SK-N-SH (cell line): ENCODE measurements around the gene UBE2E2. TPM values are rescaled to one million over a fixed set of nuclear protein-coding genes. Genes with fewer than 3 reads are reported as not detected.

Source experiments
- CTCF ChIA-PET: fragments of 300-600, 350-600 bp; formaldehyde crosslinking; extraction: SDS; loops from one replicate; lab custom pipeline; 2021; lab: Yijun Ruan, JAX
- POLR2A ChIA-PET: fragments of 350-600 bp; sonication (Branson Sonifier 250); formaldehyde crosslinking; extraction: SDS; loops from one replicate; lab custom pipeline; 2020; ENCODE audit warnings: antibody characterized with exemption, inconsistent platforms; lab: Yijun Ruan, JAX
- DNase-seq: peaks from one replicate; pipeline ENCODE4 v3.0.0; 2012
- H2AFZ ChIP-seq: fragments of 200-600 bp; sonication (generic); 2 replicates; pipeline ENCODE4 v1.8.1; 2016; ENCODE audit warnings: antibody characterized with exemption, mild to moderate bottlenecking, low read depth
- H3F3A ChIP-seq: fragments of 200-600 bp; sonication (generic); replicated peaks from 2 replicates; pipeline ENCODE3; 2016; ENCODE audit warnings: antibody characterized with exemption, mild to moderate bottlenecking; ENCODE audit not compliant: insufficient read depth
- H3K27ac ChIP-seq, 2 experiments: fragments of 200-500 bp in 1 of 2; fragments of 200-600 bp in 1 of 2; sonication (Bioruptor generic) in 1 of 2; sonication (generic), shearing (Covaris generic) in 1 of 2; 2 replicates each; pipeline versions ENCODE4 v1.5.1 to v1.6.1; 2014 to 2016; ENCODE audit warnings: low read depth in 2 of 2, inconsistent platforms in 1 of 2, low read length in 1 of 2, mild to moderate bottlenecking in 1 of 2, mixed read lengths in 1 of 2
- H3K27me3 ChIP-seq: fragments of 200-600 bp; sonication (generic), shearing (Covaris generic); 2 replicates; pipeline ENCODE4 v1.6.1; 2016; ENCODE audit warnings: mixed run types; ENCODE audit not compliant: insufficient read depth
- H3K36me3 ChIP-seq, 2 experiments: fragments of 200-500 bp in 1 of 2; fragments of 200-600 bp in 1 of 2; sonication (Bioruptor generic) in 1 of 2; sonication (generic) in 1 of 2; replicated peaks in 1 of 2; 2 replicates each; pipeline versions ENCODE3 to v1.5.1; 2014 to 2016; ENCODE audit warnings: low read length in 1 of 2, mild to moderate bottlenecking in 1 of 2; ENCODE audit not compliant: insufficient read depth in 2 of 2, control insufficient read depth in 1 of 2
- H3K4me1 ChIP-seq, 2 experiments: fragments of 200-500 bp in 1 of 2; fragments of 200-600 bp in 1 of 2; sonication (Bioruptor generic) in 1 of 2; sonication (generic), shearing (Covaris generic) in 1 of 2; 2 replicates each; pipeline versions ENCODE4 v1.5.1 to v1.6.1; 2014 to 2016; ENCODE audit warnings: low read depth in 1 of 2, low read length in 1 of 2, mixed run types in 1 of 2; ENCODE audit not compliant: insufficient read depth in 2 of 2, control insufficient read depth in 1 of 2
- H3K4me2 ChIP-seq: fragments of 200-600 bp; sonication (generic), shearing (Covaris generic); 2 replicates; pipeline ENCODE4 v1.6.1; 2017; ENCODE audit warnings: mixed run types
- H3K4me3 ChIP-seq, 2 experiments: fragments of 200-500 bp in 1 of 2; fragments of 200-600 bp in 1 of 2; sonication (Bioruptor generic) in 1 of 2; sonication (generic), shearing (Covaris generic) in 1 of 2; 2 replicates each; pipeline versions ENCODE4 v1.5.1 to v1.8.1; 2014 to 2016; ENCODE audit warnings: low read depth in 2 of 2, inconsistent platforms in 1 of 2, low read length in 1 of 2, mild to moderate bottlenecking in 1 of 2, mixed read lengths in 1 of 2, moderate library complexity in 1 of 2
- H3K79me2 ChIP-seq: fragments of 200-600 bp; sonication (generic); 2 replicates; pipeline ENCODE4 v1.8.1; 2017; ENCODE audit warnings: mild to moderate bottlenecking; ENCODE audit not compliant: insufficient read depth
- H3K9ac ChIP-seq: fragments of 200-600 bp; sonication (generic); 2 replicates; pipeline ENCODE4 v1.6.1; 2017; ENCODE audit warnings: mixed run types
- H3K9me2 ChIP-seq: fragments of 200-600 bp; sonication (generic); 2 replicates; pipeline ENCODE4 v1.6.1; 2017; ENCODE audit warnings: mixed run types
- H3K9me3 ChIP-seq: fragments of 200-600 bp; sonication (generic); 2 replicates; pipeline ENCODE4 v1.6.1; 2017; ENCODE audit warnings: mixed run types, mild to moderate bottlenecking, moderate library complexity
- H4K20me1 ChIP-seq: fragments of 200-600 bp; sonication (generic); 2 replicates; pipeline ENCODE4 v1.6.1; 2017; ENCODE audit warnings: mild to moderate bottlenecking, mixed run types; ENCODE audit not compliant: insufficient read depth
- FOXJ3 ChIP-seq: sonication (generic); formaldehyde crosslinking; IDR thresholded peaks from 2 replicates; pipeline ENCODE4 v1.5.1; 2020; ENCODE audit warnings: mild to moderate bottlenecking, missing genetic modification reagents
- GABPA ChIP-seq: IDR thresholded peaks from 2 replicates; pipeline ENCODE4 v1.4.0; 2012; ENCODE audit warnings: low read depth, mild to moderate bottlenecking
- GATA2 ChIP-seq: sonication (generic); formaldehyde crosslinking; IDR thresholded peaks from 2 replicates; pipeline ENCODE4 v1.5.0; 2020; ENCODE audit warnings: mild to moderate bottlenecking, missing genetic modification reagents
- NFIC ChIP-seq: IDR thresholded peaks from 2 replicates; pipeline ENCODE4 v1.4.0; 2012; ENCODE audit warnings: borderline replicate concordance
- NRF1 ChIP-seq: IDR thresholded peaks from 2 replicates; pipeline ENCODE4 v1.6.1; 2012; ENCODE audit warnings: low read depth, mild to moderate bottlenecking, low read length
- RAD21 ChIP-seq: IDR thresholded peaks from 2 replicates; pipeline ENCODE4 v1.6.1; 2012; ENCODE audit warnings: mild to moderate bottlenecking, low read length
- RCOR1 ChIP-seq: fragments of 150-350 bp; IDR thresholded peaks from 2 replicates; pipeline ENCODE4 v1.6.1; 2017; ENCODE audit warnings: antibody characterized with exemption, low read length
- SMC3 ChIP-seq: IDR thresholded peaks from 2 replicates; pipeline ENCODE4 v1.6.1; 2012; ENCODE audit warnings: low read depth, low read length, improper control_type of control experiment
- TCF12 ChIP-seq: IDR thresholded peaks from 2 replicates; pipeline ENCODE4 v1.4.0; 2012
- TEAD4 ChIP-seq: IDR thresholded peaks from 2 replicates; pipeline ENCODE4 v1.4.0; 2012; ENCODE audit warnings: mild to moderate bottlenecking, borderline replicate concordance; ENCODE audit not compliant: insufficient read depth
- YY1 ChIP-seq: IDR thresholded peaks from 2 replicates; pipeline ENCODE4 v1.4.0; 2012; ENCODE audit warnings: low read depth, mild to moderate bottlenecking
- WGBS: methylation state at CpG from one replicate; pipeline ENCODE4 v1.1.6; 2017; ENCODE audit warnings: low lambda C conversion rate; 5-methylcytosine and 5-hydroxymethylcytosine counted together
- polyA plus RNA-seq, 3 experiments: library from polyadenylated mRNA; depleted of rRNA; stranded (reverse); fragments of >200 nt; gene quantifications; 2 replicates each; pipeline ENCODE4 v1.2.3, GENCODE V29; 2012
- TF ChIP-seq, protein P1 (sequence below): fragments of 200-600 bp; sonication (generic); IDR thresholded peaks from 2 replicates; pipeline ENCODE4 v1.6.1; 2017; ENCODE audit warnings: antibody characterized with exemption, mild to moderate bottlenecking, moderate library complexity
- TF ChIP-seq, protein P2 (sequence below): IDR thresholded peaks from 2 replicates; pipeline ENCODE4; 2012
- TF ChIP-seq, protein P3 (sequence below): IDR thresholded peaks from 2 replicates; pipeline ENCODE4 v1.4.0; 2012; ENCODE audit warnings: low read depth
- TF ChIP-seq, protein P4 (sequence below): IDR thresholded peaks from 2 replicates; pipeline ENCODE4 v1.6.1; 2012; ENCODE audit warnings: mild to moderate bottlenecking, low read depth, low read length, moderate library complexity

Gene UBE2E2
- polyA plus RNA-seq, 1 of the 3 experiments (the other 2 are of a cell fraction): 46.4 TPM

DNA sequence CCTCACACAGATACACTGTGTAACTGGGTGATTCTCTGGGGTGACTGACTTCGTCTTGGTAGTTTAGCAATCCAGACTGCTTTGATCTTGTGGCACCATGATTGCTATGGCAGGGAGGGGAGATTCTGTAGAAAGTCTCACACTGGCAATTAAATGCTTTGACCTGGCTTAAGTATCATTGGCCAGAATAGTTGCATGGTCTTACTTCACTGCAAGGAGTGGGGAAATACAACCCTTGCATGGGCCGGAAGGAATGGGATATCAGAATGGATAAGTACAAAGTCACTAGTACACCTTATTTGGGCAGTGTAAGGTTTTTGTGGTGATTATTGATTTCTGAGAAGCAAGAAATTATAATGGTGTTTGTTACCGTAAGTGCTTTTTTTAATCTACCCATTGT lies 153.8 kb downstream of the UBE2E2 start:
- CTCF ChIA-PET: no interaction called here
- H2AFZ ChIP-seq: no peak overlapping the region
- H3K4me2 ChIP-seq: no peak overlapping the region
- no peaks in the 10 kb centered on the region for H4K20me1 ChIP-seq
- H3K79me2 ChIP-seq: no peaks in the 10 kb centered on the region
- H3F3A ChIP-seq: no peaks in the 10 kb centered on the region
- no peak for TF ChIP-seq YY1
- TF ChIP-seq RAD21: no peak
- no peak for TF ChIP-seq RCOR1
- TF ChIP-seq TCF12: no peak
- no peak for TF ChIP-seq FOXJ3 (CRISPR knock-in tag)
- no peak overlapping the region for H3K9ac ChIP-seq
- WGBS: 97% methylated on average over 3 of the region's 3 CpGs
- H3K27me3 ChIP-seq: no peaks in the 10 kb centered on the region
- POLR2A ChIA-PET: no interaction called here
- H3K4me1 ChIP-seq: no peaks in the 10 kb centered on the region
- no peak for DNase-seq
- H3K4me3 ChIP-seq: no peak overlapping the region
- H3K27ac ChIP-seq: no peak overlapping the region
- no peaks in the 10 kb centered on the region; the same call in 1 of the 2 replicates for H3K9me3 ChIP-seq
- no peaks in the 10 kb centered on the region for H3K36me3 ChIP-seq
- no peaks in the 10 kb centered on the region for H3K9me2 ChIP-seq

DNA sequence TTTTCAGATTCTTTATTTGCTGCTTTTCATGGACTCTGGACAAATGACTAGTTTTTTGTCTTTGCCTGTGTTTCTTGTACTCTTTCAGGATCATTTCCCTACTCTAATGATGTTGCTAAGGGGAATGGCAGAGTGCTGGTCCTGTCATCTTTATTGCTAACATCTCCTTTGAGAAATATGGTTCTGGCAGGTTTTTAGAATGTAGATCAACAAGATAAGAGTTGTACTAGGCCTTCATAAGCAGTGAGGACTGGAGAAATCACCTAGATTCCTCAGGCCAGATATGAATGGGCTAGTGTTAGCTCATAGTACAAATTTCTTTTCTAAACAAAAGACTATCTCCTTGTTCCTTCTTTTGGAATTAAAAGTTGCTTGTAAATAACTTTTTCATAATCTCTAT lies 156.0 kb downstream of the UBE2E2 start:
- ChIA-PET POLR2A (no interaction called here), CTCF (no interaction called here)

DNA sequence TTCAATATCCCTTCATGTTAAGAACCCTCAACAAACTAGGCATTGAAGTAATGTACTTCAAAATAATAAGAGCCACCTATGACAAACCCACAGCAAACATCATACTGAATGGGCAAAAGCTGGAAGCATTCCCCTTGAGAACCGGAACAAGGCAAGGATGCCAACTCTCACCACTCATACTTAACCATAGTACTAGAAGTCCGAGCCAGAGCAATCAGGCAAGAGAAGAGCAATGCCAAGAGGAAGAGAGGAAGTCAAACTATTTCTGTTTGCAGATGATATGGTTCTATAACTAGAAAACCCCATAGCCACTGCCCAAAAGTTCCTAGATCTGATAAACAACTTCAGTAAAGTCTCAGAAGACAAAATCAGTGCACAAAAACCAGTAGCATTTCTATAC lies 161.9 kb downstream of the UBE2E2 start:
- Histone ChIP-seq H3K4me3 (no peak overlapping the region), H3K9me2 (no peaks in the 10 kb centered on the region), H3K4me2 (no peak overlapping the region), H3K27me3 (no peaks in the 10 kb centered on the region), H2AFZ (no peak overlapping the region), H3F3A (no peaks in the 10 kb centered on the region), H3K9me3 (no peaks in the 10 kb centered on the region; the same call in none of the 2 replicates), H3K27ac (no peak overlapping the region), H4K20me1 (no peaks in the 10 kb centered on the region), H3K36me3 (no peaks in the 10 kb centered on the region), H3K79me2 (peaks cover 3% of the 10 kb centered on the region; the same call in 1 of the 2 replicates), H3K9ac (no peak overlapping the region), H3K4me1 (no peaks in the 10 kb centered on the region)
- POLR2A ChIA-PET: no interaction called here
- no peak for TF ChIP-seq TEAD4
- TF ChIP-seq NRF1: no peak
- TF ChIP-seq SMC3: no peak
- TF ChIP-seq NFIC: no peak
- TF ChIP-seq, protein P1, sequence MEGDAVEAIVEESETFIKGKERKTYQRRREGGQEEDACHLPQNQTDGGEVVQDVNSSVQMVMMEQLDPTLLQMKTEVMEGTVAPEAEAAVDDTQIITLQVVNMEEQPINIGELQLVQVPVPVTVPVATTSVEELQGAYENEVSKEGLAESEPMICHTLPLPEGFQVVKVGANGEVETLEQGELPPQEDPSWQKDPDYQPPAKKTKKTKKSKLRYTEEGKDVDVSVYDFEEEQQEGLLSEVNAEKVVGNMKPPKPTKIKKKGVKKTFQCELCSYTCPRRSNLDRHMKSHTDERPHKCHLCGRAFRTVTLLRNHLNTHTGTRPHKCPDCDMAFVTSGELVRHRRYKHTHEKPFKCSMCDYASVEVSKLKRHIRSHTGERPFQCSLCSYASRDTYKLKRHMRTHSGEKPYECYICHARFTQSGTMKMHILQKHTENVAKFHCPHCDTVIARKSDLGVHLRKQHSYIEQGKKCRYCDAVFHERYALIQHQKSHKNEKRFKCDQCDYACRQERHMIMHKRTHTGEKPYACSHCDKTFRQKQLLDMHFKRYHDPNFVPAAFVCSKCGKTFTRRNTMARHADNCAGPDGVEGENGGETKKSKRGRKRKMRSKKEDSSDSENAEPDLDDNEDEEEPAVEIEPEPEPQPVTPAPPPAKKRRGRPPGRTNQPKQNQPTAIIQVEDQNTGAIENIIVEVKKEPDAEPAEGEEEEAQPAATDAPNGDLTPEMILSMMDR: no peak
- TF ChIP-seq, protein P2, sequence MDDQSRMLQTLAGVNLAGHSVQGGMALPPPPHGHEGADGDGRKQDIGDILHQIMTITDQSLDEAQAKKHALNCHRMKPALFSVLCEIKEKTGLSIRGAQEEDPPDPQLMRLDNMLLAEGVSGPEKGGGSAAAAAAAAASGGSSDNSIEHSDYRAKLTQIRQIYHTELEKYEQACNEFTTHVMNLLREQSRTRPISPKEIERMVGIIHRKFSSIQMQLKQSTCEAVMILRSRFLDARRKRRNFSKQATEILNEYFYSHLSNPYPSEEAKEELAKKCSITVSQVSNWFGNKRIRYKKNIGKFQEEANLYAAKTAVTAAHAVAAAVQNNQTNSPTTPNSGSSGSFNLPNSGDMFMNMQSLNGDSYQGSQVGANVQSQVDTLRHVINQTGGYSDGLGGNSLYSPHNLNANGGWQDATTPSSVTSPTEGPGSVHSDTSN: no peak
- no peak for TF ChIP-seq GABPA
- TF ChIP-seq, protein P3, sequence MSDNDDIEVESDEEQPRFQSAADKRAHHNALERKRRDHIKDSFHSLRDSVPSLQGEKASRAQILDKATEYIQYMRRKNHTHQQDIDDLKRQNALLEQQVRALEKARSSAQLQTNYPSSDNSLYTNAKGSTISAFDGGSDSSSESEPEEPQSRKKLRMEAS: no peak
- no peak for DNase-seq
- WGBS: 90% methylated on average over 2 of the region's 2 CpGs
- CTCF ChIA-PET: no interaction called here

More for the DNA sequence above, 156.0 kb downstream of the UBE2E2 start:
- Histone ChIP-seq H3K4me2 (no peak overlapping the region), H3K4me1 (no peaks in the 10 kb centered on the region), H3K27ac (no peak overlapping the region), H3K9ac (no peak overlapping the region), H3F3A (no peaks in the 10 kb centered on the region), H4K20me1 (no peaks in the 10 kb centered on the region), H3K4me3 (no peak overlapping the region), H3K79me2 (no peaks in the 10 kb centered on the region), H3K9me3 (no peaks in the 10 kb centered on the region; the same call in none of the 2 replicates), H3K36me3 (no peaks in the 10 kb centered on the region), H3K27me3 (no peaks in the 10 kb centered on the region), H3K9me2 (no peaks in the 10 kb centered on the region), H2AFZ (no peak overlapping the region)
- no peak for TF ChIP-seq FOXJ3 (CRISPR knock-in tag)
- TF ChIP-seq TCF12: no peak
- TF ChIP-seq, protein P4, sequence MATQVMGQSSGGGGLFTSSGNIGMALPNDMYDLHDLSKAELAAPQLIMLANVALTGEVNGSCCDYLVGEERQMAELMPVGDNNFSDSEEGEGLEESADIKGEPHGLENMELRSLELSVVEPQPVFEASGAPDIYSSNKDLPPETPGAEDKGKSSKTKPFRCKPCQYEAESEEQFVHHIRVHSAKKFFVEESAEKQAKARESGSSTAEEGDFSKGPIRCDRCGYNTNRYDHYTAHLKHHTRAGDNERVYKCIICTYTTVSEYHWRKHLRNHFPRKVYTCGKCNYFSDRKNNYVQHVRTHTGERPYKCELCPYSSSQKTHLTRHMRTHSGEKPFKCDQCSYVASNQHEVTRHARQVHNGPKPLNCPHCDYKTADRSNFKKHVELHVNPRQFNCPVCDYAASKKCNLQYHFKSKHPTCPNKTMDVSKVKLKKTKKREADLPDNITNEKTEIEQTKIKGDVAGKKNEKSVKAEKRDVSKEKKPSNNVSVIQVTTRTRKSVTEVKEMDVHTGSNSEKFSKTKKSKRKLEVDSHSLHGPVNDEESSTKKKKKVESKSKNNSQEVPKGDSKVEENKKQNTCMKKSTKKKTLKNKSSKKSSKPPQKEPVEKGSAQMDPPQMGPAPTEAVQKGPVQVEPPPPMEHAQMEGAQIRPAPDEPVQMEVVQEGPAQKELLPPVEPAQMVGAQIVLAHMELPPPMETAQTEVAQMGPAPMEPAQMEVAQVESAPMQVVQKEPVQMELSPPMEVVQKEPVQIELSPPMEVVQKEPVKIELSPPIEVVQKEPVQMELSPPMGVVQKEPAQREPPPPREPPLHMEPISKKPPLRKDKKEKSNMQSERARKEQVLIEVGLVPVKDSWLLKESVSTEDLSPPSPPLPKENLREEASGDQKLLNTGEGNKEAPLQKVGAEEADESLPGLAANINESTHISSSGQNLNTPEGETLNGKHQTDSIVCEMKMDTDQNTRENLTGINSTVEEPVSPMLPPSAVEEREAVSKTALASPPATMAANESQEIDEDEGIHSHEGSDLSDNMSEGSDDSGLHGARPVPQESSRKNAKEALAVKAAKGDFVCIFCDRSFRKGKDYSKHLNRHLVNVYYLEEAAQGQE: no peak
- TF ChIP-seq GATA2 (CRISPR knock-in tag): no peak
- DNase-seq: no peak
